ENCODE results near the gene ACVRL1. TPM values are rescaled to one million over a fixed set of nuclear protein-coding genes. Genes with fewer than 3 reads are reported as not detected.

ACVRL1 gene
- total and polyA plus RNA-seq, 9 of the 15 experiments (the other 6 are each of a cell fraction or from before 2014, with no cell fraction given) = 0.07 to 1.4 (median 0.30) TPM

GRCh38 chr12:51886021-51886710, 21.1 kb upstream of the ACVRL1 start (continued):
- TF ChIP-seq BHLHE40 (IDR thresholded peaks at IDR 0.05; ENCODE audit: low read length) = peak; percentile 53; the same call in 1 of the 2 replicates
- no peak for TF ChIP-seq NR1H2 (CRISPR knock-in tag; IDR thresholded peaks at IDR 0.05)
- TF ChIP-seq ZNF175 (CRISPR knock-in tag; IDR thresholded peaks at IDR 0.05; ENCODE audit: low read depth) = 0 out of 2 replicates have a peak, but pooled peaks have one; percentile 74
- TF ChIP-seq ZBTB1 (CRISPR knock-in tag; IDR thresholded peaks at IDR 0.05; ENCODE audit: borderline replicate concordance, low read depth) = no peak
- no peak for TF ChIP-seq UBTF (IDR thresholded peaks at IDR 0.05; ENCODE audit: borderline replicate concordance in 1 of 2, low read depth in 2 of 2, low read length in 2 of 2)
- 0 out of 2 replicates have a peak, but pooled peaks have one; percentile 20 for TF ChIP-seq NR2C1 (IDR thresholded peaks at IDR 0.05)
- TF ChIP-seq NR2C1 (tag; IDR thresholded peaks at IDR 0.05) = peak; percentile 78
- TF ChIP-seq USF2 (CRISPR knock-in tag; IDR thresholded peaks at IDR 0.05) = peak; percentile 83
- TF ChIP-seq ZBTB2 (IDR thresholded peaks at IDR 0.05) = no peak
- TF ChIP-seq SNIP1 (IDR thresholded peaks at IDR 0.05; ENCODE audit: low read depth) = no peak
- TF ChIP-seq PHB2 (IDR thresholded peaks at IDR 0.05; ENCODE audit: low read depth) = no peak
- TF ChIP-seq MTA2 (IDR thresholded peaks at IDR 0.05; ENCODE audit: low read depth) = no peak
- no peak for TF ChIP-seq ZKSCAN3 (CRISPR knock-in tag; IDR thresholded peaks at IDR 0.05)
- peak; percentile 32; the same call in 1 of the 2 replicates for TF ChIP-seq ESRRA (IDR thresholded peaks at IDR 0.05; ENCODE audit: borderline replicate concordance, low read depth)
- no peak for TF ChIP-seq GATAD2B (IDR thresholded peaks at IDR 0.05; ENCODE audit: borderline replicate concordance)
- TF ChIP-seq WHSC1 (IDR thresholded peaks at IDR 0.05; ENCODE audit: low read length) = no peak
- no peak for TF ChIP-seq NR4A1 (CRISPR knock-in tag; IDR thresholded peaks at IDR 0.05)
- no peak for TF ChIP-seq NR4A1 (tag; IDR thresholded peaks at IDR 0.05)
- no peak for TF ChIP-seq SRSF9 (IDR thresholded peaks at IDR 0.05; ENCODE audit: borderline replicate concordance, low read depth, low read length)
- no peak for TF ChIP-seq ZNF609 (CRISPR knock-in tag; IDR thresholded peaks at IDR 0.05; ENCODE audit: borderline replicate concordance)
